22Rv1 (cell line): ENCODE data around the gene GEMIN7.
A peak's percentile ranks its signal among the peaks of the same experiment; 100 is the strongest.

Source experiments
- H3K27ac ChIP-seq: fragments of 450-650 bp; 2 replicates; pipeline ENCODE4 v1.5.1; 2017
- ZFX ChIP-seq: fragments of 450-650 bp; IDR thresholded peaks from 2 replicates; pipeline ENCODE4 v1.6.1; 2017; ENCODE audit warnings: antibody characterized with exemption, borderline replicate concordance
- TF ChIP-seq, protein P1 (sequence below): fragments of 450-650 bp; IDR thresholded peaks from 2 replicates; pipeline ENCODE4 v1.5.1; 2017; ENCODE audit warnings: mild to moderate bottlenecking

The GEMIN7 gene

DNA sequence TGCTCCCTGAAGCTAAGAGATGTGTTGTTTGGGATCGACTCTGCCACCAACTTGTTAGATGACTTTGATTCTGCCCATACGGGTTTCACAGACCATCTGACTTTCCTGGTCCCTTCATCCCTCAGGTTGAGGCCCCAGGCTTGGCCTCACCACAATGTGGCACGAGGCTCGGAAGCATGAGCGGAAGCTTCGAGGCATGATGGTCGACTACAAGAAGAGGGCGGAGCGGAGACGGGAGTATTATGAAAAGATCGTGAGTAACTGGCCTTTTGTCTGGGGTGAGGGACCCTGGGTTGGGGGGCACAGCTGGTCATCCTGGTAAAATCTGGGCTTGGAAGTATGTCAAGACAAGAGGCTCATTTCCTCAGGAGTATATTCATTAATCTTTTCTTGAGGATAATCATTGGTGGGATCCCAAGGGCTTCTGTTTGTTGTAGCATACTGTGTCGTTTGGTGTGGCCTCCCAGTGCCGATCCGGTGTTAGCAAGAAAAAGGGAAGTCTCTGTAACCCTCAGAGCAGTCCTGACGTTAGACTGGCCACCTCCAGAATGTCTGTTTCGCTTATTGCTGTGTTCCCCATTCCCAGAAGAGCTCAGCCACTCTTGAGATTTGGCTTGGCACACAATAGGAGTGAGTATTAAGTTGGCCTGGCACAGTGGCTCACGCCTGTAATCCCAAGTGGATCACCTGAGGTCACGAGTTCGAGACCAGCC is 38.8 kb upstream of the GEMIN7 start:
- no peak for TF ChIP-seq ZFX
- TF ChIP-seq, protein P1, sequence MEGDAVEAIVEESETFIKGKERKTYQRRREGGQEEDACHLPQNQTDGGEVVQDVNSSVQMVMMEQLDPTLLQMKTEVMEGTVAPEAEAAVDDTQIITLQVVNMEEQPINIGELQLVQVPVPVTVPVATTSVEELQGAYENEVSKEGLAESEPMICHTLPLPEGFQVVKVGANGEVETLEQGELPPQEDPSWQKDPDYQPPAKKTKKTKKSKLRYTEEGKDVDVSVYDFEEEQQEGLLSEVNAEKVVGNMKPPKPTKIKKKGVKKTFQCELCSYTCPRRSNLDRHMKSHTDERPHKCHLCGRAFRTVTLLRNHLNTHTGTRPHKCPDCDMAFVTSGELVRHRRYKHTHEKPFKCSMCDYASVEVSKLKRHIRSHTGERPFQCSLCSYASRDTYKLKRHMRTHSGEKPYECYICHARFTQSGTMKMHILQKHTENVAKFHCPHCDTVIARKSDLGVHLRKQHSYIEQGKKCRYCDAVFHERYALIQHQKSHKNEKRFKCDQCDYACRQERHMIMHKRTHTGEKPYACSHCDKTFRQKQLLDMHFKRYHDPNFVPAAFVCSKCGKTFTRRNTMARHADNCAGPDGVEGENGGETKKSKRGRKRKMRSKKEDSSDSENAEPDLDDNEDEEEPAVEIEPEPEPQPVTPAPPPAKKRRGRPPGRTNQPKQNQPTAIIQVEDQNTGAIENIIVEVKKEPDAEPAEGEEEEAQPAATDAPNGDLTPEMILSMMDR, result no peak
- H3K27ac ChIP-seq, result peak overlapping the region; percentile 95

DNA sequence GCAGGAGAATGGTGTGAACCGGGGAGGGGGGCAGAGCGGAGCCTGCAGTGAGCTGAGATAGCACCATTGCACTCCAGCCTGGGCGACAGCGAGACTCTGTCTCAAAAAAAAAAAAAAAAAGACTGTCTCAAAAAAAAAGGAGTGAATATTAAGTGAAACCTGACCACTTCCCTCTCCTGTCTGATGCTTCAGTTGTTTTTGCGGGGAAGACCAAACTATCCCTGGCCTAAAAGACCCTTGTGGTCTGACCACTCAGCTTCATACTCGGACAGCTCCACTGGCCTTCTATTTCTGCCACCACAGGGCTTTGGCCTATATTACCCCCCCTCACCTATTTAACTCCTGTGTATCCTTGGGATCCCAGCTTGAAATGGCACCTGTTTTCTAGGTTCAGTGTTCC is 37.9 kb upstream of the GEMIN7 start:
- TF ChIP-seq, protein P1, result no peak
- no peak for TF ChIP-seq ZFX
- H3K27ac ChIP-seq, result no peak overlapping the region

DNA sequence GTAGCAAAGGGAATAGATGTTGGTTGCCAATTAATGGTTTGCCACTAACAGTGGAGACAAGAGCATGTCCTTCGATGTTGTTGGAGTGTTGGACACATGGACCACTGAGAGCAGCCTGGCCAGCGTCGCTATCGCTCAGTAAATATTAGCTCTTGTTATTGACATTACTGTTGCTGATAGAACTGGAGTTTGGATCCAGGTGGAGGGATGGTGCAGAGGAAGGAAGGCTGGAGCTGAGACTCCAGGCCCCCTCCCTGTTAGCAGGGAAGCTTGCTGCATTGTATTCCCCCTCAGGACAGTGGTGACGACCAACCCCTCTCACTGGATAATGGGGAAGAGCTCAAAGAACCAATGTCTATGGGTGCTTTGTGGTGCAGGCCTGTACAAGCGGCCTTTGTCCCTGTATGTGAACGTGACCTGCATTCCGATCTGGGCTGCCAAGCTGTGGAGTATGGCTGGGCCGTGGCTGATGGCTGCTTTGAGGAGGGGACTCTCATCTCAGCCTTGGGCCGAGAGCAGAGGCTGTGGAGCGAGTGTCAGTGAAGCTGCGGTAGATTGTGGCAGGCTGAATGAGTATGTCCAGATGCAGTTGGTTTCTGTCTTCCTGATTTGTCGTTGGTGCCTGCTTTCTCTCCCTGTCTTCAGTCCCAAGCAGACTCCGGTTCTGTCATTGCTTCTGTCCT is 33.2 kb upstream of the GEMIN7 start:
- TF ChIP-seq, protein P1, result no peak
- no peak for TF ChIP-seq ZFX
- H3K27ac ChIP-seq, result peak overlapping the region; percentile 68

DNA sequence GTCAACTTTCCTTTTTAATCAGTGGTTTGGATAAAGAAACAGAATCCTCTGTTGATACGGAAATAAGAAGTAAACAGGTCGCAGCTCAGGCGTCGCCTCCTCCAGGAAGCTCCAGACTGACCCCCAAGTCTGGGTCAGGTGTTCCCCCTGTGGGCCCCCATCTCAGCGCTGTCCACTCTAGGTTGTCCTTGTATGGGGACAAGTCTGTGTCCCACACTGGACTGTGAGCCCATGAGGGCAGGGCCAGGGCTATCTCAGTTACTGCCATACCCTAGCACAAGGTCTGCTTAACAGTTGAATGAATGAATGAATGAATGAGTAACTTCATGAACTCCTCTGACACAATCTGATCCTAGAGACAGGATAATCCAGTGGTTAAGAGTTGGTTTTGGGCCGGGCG is 32.7 kb upstream of the GEMIN7 start:
- peak overlapping the region; percentile 68 for H3K27ac ChIP-seq

DNA sequence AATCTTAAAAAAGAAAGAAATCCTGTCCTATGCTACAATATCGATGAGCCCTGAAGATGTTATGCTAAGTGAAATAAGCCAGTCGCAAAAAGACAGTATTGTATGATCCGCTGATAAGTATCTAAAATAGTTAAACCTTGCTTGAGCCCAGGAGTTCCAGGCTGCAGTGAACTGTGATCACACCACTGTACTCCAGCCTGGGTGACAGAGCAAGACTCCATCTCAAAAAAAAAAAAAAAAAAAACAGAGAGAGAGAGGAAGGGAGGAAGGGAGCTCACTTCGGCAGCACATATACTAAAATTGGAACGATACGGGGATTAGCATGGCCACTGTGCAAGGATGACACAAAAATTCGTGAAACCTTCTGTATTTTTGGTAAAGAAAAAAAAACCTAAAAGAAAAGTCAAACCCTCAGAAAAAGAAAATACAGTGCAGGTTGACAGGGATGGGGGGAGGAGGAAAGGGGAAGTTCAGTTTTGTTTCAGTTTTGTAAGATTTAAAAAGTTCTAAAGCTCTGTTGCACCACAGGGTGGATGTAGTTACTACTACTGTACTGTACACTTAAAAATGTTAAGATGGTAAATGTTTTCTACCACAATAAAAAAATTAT is 31.8 kb upstream of the GEMIN7 start:
- H3K27ac ChIP-seq, result no peak overlapping the region
- no peak for TF ChIP-seq ZFX
- TF ChIP-seq, protein P1, result no peak

More for the DNA sequence above, 32.7 kb upstream of the GEMIN7 start:
- no peak for TF ChIP-seq ZFX
- TF ChIP-seq, protein P1, result no peak

DNA sequence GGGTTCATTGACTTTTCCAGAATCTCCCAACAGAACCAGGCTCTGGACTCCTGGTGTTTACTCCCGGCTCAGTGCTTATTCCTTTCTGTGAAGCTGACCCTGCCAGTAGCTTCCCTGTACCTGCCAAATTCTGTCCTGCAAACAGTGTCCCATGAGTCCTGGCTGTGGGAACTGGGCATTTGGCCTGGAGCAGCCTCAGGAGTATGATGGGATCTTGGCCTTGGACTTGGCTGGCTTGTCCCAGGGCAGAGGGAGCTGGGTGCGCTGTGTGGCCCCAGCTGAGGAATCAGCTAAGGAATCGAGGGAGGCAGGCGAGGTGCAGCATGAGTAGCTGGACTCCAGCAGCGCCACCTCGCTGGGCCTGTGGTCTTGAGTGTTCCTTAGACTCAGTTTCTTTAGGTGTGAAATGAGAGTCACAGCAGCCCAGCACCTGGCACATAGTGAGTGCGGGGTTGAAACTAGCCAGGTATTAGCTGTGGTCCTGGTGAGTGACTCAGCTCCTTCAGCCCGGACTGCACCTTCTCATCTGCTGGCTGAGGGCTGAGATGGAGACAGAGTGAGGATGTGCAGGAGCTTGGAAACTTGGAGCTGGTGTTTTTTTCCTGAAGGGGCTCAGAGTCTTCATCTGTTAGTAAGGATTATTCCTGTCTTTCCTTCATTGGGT is 29.9 kb upstream of the GEMIN7 start:
- TF ChIP-seq ZFX, result no peak
- TF ChIP-seq, protein P1, result no peak
- no peak overlapping the region for H3K27ac ChIP-seq
